MM.1S (cell line): ENCODE results near the gene KLK14.

ENCODE experiments used
- DNase-seq: peaks from one replicate; pipeline ENCODE4 v3.0.0-alpha.2; 2015
- H2AFZ ChIP-seq: fragments of 300-600 bp; sonication (generic); 2 replicates; pipeline ENCODE4 v1.6.0; 2016; ENCODE audit warnings: antibody characterized with exemption, low read length
- H3F3A ChIP-seq: fragments of 300-600 bp; sonication (generic); 2 replicates; pipeline ENCODE4 v1.6.1; 2016; ENCODE audit warnings: mild to moderate bottlenecking, antibody characterized with exemption, low read length, moderate library complexity, mixed read lengths; ENCODE audit not compliant: insufficient read depth
- H3K27ac ChIP-seq: fragments of 300-600 bp; sonication (generic); 2 replicates; pipeline ENCODE4 v1.5.1; 2016; ENCODE audit warnings: mild to moderate bottlenecking, low read length
- H3K27me3 ChIP-seq: fragments of 300-600 bp; sonication (generic); replicated peaks from 2 replicates; pipeline ENCODE4 v1.6.0; 2016; ENCODE audit warnings: low read length; ENCODE audit not compliant: insufficient read depth
- H3K36me3 ChIP-seq: fragments of 300-600 bp; sonication (generic); replicated peaks from 2 replicates; pipeline ENCODE4 v1.6.1; 2016; ENCODE audit warnings: mild to moderate bottlenecking, low read length, mixed read lengths; ENCODE audit not compliant: insufficient read depth
- H3K4me1 ChIP-seq: fragments of 300-600 bp; sonication (generic); 2 replicates; pipeline ENCODE4 v1.6.1; 2016; ENCODE audit warnings: low read length, mixed read lengths
- H3K4me2 ChIP-seq: fragments of 300-600 bp; sonication (generic); 2 replicates; pipeline ENCODE4 v1.6.0; 2016; ENCODE audit warnings: low read depth, low read length
- H3K4me3 ChIP-seq: fragments of 300-600 bp; sonication (generic); 2 replicates; pipeline ENCODE4 v1.5.1; 2016; ENCODE audit warnings: low read length, mixed read lengths
- H3K79me2 ChIP-seq: fragments of 300-600 bp; sonication (generic); 2 replicates; pipeline ENCODE4 v1.6.1; 2016; ENCODE audit warnings: mixed run types, low read length, mixed read lengths
- H3K9ac ChIP-seq: fragments of 300-600 bp; sonication (generic); 2 replicates; pipeline ENCODE4 v1.6.1; 2016; ENCODE audit warnings: low read length, mixed read lengths
- H3K9me2 ChIP-seq: fragments of 300-600 bp; sonication (generic); replicated peaks from 2 replicates; pipeline ENCODE4 v1.6.1; 2016; ENCODE audit warnings: mild to moderate bottlenecking, low read length, mixed read lengths; ENCODE audit not compliant: insufficient read depth
- H3K9me3 ChIP-seq: fragments of 300-600 bp; sonication (generic); replicated peaks from 2 replicates; pipeline ENCODE4 v1.6.1; 2016; ENCODE audit warnings: mild to moderate bottlenecking, low read length, mixed read lengths; ENCODE audit not compliant: insufficient read depth
- H4K20me1 ChIP-seq: fragments of 300-600 bp; sonication (generic); 2 replicates; pipeline ENCODE4 v1.6.1; 2016; ENCODE audit warnings: mild to moderate bottlenecking, low read length, moderate library complexity, mixed read lengths; ENCODE audit not compliant: insufficient read depth
- CTCF ChIP-seq: fragments of 300-600 bp; sonication (generic); IDR thresholded peaks from 2 replicates; pipeline ENCODE4 v1.5.1; 2016; ENCODE audit warnings: antibody characterized with exemption, low read length, mixed read lengths
- EZH2 ChIP-seq: fragments of 300-600 bp; sonication (generic); optimal IDR thresholded peaks from 2 replicates; pipeline ENCODE3; 2017; ENCODE audit warnings: low read depth, mild to moderate bottlenecking, antibody characterized with exemption, low read length, mixed read lengths
- EZH2phosphoT487 ChIP-seq: fragments of 300-600 bp; sonication (generic); IDR thresholded peaks from 2 replicates; pipeline ENCODE4 v1.6.1; 2018; ENCODE audit warnings: antibody characterized with exemption, low read length

Gene KLK14

GRCh38 chr19:51123802-51124201, 41.1 kb upstream of the KLK14 start:
- no peak for DNase-seq

GRCh38 chr19:51123381-51123800, 40.7 kb upstream of the KLK14 start:
- no peaks in the 10 kb centered on the region for H3F3A ChIP-seq
- peaks cover 40% of the 10 kb centered on the region for H3K27me3 ChIP-seq
- no peaks in the 10 kb centered on the region for H3K79me2 ChIP-seq
- H3K9me3 ChIP-seq = no peaks in the 10 kb centered on the region
- no peak for TF ChIP-seq CTCF
- no peak for TF ChIP-seq EZH2
- DNase-seq = no peak
- H3K4me2 ChIP-seq = no peak overlapping the region
- no peaks in the 10 kb centered on the region for H3K4me1 ChIP-seq
- H4K20me1 ChIP-seq = no peaks in the 10 kb centered on the region
- no peaks in the 10 kb centered on the region for H3K9me2 ChIP-seq
- no peak overlapping the region for H3K9ac ChIP-seq
- no peak overlapping the region for H2AFZ ChIP-seq
- H3K27ac ChIP-seq = no peak overlapping the region
- no peak overlapping the region for H3K4me3 ChIP-seq
- H3K36me3 ChIP-seq = no peaks in the 10 kb centered on the region

More at GRCh38 chr19:51123802-51124201, 41.1 kb upstream of the KLK14 start:
- no peaks in the 10 kb centered on the region for H4K20me1 ChIP-seq
- no peak overlapping the region for H3K9ac ChIP-seq
- no peaks in the 10 kb centered on the region for H3F3A ChIP-seq
- H3K4me2 ChIP-seq = no peak overlapping the region
- no peaks in the 10 kb centered on the region for H3K79me2 ChIP-seq
- peaks cover 43% of the 10 kb centered on the region for H3K27me3 ChIP-seq
- no peak overlapping the region for H3K4me3 ChIP-seq
- no peak overlapping the region for H3K27ac ChIP-seq
- no peaks in the 10 kb centered on the region for H3K9me2 ChIP-seq
- H3K9me3 ChIP-seq = no peaks in the 10 kb centered on the region
- H3K36me3 ChIP-seq = no peaks in the 10 kb centered on the region
- H3K4me1 ChIP-seq = no peaks in the 10 kb centered on the region
- no peak overlapping the region for H2AFZ ChIP-seq
- no peak for TF ChIP-seq CTCF
- TF ChIP-seq EZH2phosphoT487 = no peak
- TF ChIP-seq EZH2 = no peak

DNA sequence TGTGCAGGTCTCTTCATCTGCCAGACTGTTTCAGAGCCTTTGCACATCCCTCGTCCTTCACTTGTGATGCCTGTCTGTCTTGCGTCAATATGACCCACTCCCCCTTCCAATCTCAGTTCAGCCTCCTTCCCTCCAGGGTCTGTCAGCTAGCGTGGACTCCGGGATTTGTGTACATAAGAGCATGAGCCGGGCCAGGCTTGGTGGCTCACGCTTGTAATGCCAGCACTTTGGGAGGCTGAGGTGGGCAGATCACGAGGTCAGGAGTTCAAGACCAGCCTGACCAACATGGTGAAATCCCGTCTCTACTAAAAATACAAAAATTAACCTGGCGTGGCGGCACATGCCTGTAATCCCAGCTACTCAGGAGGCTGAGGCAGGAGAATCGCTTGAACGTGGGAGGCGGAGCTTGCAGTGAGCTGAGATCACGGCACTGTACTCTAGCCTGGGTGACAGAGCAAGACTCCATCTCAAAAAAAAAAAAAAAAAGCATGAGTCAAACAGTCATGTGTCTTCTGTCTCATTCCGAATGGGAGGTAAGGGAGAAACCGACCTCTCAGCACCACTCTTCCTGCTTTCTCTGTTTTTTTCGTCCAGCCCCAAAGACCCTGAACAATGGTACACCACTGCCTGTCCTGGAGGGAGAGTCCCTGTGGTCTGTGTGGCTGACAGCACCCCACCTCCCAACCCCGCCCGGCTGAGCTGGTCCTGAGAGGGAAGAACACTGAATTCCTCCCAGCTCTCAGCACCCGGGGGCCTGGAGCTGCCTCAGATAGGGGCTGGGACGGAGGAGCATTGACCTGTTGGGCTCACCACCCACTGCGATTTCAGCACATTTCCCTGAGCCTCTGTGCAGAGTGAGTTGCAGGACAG, 39.7 kb upstream of the KLK14 start:
- no peak for DNase-seq
- TF ChIP-seq EZH2phosphoT487 = no peak
- no peak for TF ChIP-seq CTCF
- no peak for TF ChIP-seq EZH2
- Histone ChIP-seq H3K9me2 (no peaks in the 10 kb centered on the region), H2AFZ (no peak overlapping the region), H3K9ac (no peak overlapping the region), H3K4me1 (no peaks in the 10 kb centered on the region), H3K79me2 (no peaks in the 10 kb centered on the region), H3K36me3 (no peaks in the 10 kb centered on the region), H3K4me2 (no peak overlapping the region), H3K9me3 (no peaks in the 10 kb centered on the region), H3K27ac (no peak overlapping the region), H3K27me3 (peaks cover 48% of the 10 kb centered on the region), H3K4me3 (no peak overlapping the region), H3F3A (no peaks in the 10 kb centered on the region), H4K20me1 (no peaks in the 10 kb centered on the region)
